ENCODE measurements around the gene TRNP1. TPM values are rescaled to one million over a fixed set of nuclear protein-coding genes. Genes with fewer than 3 reads are reported as not detected.

TRNP1 gene
- total RNA-seq, 1 experiment from 2014 or later: 0.42 TPM

DNA sequence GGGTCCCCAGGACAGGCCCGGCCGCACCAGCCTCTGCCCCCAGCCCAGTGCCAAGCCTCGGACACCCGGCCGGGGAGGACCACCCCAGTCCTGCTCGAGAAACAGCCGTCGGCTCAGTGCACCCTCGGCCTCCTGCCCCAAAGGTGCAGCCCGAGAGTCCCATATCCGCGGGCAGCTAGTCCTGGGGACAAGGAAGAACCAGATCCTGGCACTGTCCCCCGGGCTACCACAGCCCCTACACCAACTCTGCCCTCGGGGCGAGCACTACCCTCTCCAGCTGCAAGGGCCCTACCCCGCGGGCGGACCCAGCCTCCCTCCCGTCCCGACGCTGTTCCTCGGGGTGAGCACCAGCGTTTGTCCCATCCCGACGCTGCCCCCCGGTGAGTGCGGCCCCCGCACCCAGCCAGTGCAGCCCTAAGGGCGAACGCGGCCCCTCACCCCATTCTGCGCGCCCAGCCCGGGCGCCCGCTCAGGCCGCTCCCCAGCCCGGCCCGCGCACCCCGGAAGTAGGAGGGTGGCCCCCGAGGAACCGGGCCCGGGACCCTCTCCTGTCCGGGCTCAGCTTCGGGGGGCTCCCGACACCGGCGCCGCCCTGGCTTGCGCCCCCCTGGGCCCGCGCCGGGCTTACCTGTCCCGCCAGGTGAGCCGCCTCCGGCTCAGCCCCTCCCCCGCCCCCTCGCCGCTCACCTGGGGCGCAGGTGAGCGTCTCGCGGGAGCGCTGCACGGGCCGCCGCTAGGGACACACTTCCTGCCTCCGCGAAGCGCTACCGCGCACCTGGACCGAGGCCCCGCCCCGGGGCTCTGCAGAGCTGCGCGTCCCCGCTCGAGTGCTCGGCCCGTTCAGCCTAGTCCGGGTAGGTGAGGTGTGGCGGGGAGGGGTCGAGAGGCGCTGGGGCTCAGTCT is 33.5 kb upstream of the TRNP1 start, which contains the start of gene KDF1:
Gene KDF1, minus strand, starts transcription at position 747 of the 903 bp plus-strand sequence. CDS start 8,088 bp downstream, outside the sequence.
- Histone ChIP-seq H3K9me3 (replicated peaks) (no peaks in the 10 kb centered on the region), H3K36me3 (no peaks in the 10 kb centered on the region), H3K27me3 (peaks cover 3% of the 10 kb centered on the region; the same call in 1 of the 2 replicates), H3K4me3 (no peak within 1 kb of the TSS), H3K4me1 (no peaks in the 10 kb centered on the region), H3K27ac (no peak within 1 kb of the TSS)
- no peak for DNase-seq

DNA sequence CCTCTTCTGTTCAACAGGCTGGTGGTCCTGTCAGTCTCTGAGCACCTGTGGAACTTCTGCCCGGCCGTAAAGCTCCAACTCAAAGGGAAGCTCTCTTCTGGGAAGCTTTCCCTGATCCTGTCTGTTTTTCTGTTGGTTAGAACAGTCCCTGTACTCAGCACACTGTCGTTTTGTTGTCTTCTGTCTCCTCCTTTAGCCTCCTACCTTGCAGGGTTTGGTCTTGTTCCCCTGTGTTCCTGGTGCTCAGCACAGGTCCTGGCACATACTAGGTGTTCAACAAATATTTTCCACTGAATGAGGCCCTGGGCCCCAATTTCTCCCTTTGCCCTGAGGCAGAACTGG is 32.9 kb upstream of the TRNP1 start:
- H3K4me3 ChIP-seq: no peak overlapping the region
- H3K9me3 ChIP-seq (replicated peaks): no peaks in the 10 kb centered on the region
- H3K4me1 ChIP-seq: no peaks in the 10 kb centered on the region
- H3K36me3 ChIP-seq: no peaks in the 10 kb centered on the region
- no peak for DNase-seq
- H3K27ac ChIP-seq: no peak overlapping the region
- peaks cover 3% of the 10 kb centered on the region; the same call in 1 of the 2 replicates for H3K27me3 ChIP-seq

DNA sequence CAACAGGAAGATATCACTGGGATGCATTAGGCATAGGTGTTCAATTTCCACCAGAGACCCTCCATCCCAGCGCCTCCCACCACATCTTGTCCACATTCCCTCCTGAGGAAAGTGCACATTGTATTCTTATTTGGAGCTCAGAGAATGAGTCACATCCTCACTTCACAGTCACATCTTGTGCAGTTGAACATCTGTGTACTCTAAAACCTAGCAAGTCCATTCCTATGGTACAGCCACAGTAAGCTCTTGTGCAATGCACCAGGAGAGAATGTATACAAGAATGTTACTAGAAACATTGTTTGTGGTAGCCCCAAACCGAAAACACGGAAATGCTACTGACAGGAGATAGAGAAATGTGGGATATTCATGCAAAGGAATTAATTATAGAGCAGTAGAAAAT is 31.7 kb upstream of the TRNP1 start:
- no peak overlapping the region for H3K27ac ChIP-seq
- H3K27me3 ChIP-seq: peaks cover 7% of the 10 kb centered on the region
- no peaks in the 10 kb centered on the region for H3K9me3 ChIP-seq (replicated peaks)
- H3K4me3 ChIP-seq: no peak overlapping the region
- H3K36me3 ChIP-seq: no peaks in the 10 kb centered on the region
- no peak for DNase-seq
- H3K4me1 ChIP-seq: no peaks in the 10 kb centered on the region

DNA sequence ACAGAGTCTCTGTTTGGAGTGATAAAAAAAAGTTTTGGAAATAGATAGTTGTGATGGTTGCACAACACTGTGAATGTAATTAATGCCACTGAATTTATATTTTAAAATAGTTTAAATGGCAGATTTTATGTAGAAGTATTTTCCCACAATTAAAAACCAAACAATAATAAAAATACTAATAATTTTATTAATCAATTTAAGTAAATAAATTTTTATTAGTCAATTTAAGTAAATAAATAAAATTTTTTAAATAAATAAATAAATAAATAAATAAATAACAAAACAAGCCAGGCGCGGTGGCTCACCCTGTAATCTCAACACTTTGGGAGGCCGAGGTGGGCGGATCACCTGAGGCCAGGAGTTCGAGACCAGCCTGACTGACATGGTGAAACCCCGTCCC is 28.3 kb upstream of the TRNP1 start:
- H3K27ac ChIP-seq: no peak overlapping the region
- H3K9me3 ChIP-seq (replicated peaks): no peaks in the 10 kb centered on the region
- H3K4me1 ChIP-seq: no peaks in the 10 kb centered on the region
- DNase-seq: no peak
- no peak overlapping the region for H3K4me3 ChIP-seq
- H3K27me3 ChIP-seq: peaks cover 7% of the 10 kb centered on the region
- no peaks in the 10 kb centered on the region for H3K36me3 ChIP-seq

DNA sequence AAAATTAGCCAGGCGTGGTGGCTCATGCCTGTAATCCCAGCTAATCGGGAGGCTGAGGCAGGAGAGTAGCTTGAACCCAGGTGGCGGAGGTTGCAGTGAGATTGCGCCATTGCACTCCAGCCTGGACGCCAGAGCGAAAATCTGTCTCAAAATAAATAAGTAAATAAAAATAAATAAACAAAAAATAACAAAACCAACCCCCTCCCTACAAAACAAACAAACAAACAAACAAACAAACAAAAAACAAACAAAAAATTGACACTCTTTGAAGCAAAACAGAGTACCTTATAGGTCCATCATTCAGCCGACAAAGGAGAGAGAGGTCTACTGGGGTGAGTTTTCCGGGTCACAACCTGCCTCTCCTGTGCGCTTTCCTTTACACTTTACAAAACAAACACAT is 27.9 kb upstream of the TRNP1 start:
- no peak for DNase-seq
- no peaks in the 10 kb centered on the region for H3K9me3 ChIP-seq (replicated peaks)
- peaks cover 7% of the 10 kb centered on the region for H3K27me3 ChIP-seq

DNA sequence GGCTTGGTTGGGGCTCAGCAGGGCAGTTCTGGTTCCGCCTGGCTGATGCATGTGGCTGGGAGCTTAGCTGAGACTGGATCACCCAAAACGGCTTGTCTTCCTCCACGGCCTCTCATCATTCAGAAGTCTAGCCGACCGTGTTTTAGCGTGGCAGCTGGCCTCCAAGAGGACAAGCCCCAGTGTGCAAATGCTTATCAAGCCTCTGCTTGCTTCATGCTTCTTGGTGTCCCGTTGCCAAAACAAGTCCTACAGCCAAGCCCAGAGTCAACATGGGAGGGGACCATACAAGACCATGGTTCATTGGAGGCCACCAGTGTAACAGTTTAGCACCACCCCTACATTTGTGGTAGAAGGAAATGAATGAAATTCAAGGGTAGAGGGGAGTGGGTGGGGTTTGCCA is 22.7 kb upstream of the TRNP1 start:
- DNase-seq: no peak
- H3K9me3 ChIP-seq (replicated peaks): no peaks in the 10 kb centered on the region
- no peak overlapping the region for H3K4me3 ChIP-seq
- no peaks in the 10 kb centered on the region for H3K36me3 ChIP-seq
- no peaks in the 10 kb centered on the region for H3K4me1 ChIP-seq
- H3K27ac ChIP-seq: no peak overlapping the region
- H3K27me3 ChIP-seq: peaks cover 3% of the 10 kb centered on the region

More for the DNA sequence above, 27.9 kb upstream of the TRNP1 start:
- Histone ChIP-seq H3K4me3 (no peak overlapping the region), H3K27ac (no peak overlapping the region), H3K36me3 (no peaks in the 10 kb centered on the region), H3K4me1 (no peaks in the 10 kb centered on the region)

DNA sequence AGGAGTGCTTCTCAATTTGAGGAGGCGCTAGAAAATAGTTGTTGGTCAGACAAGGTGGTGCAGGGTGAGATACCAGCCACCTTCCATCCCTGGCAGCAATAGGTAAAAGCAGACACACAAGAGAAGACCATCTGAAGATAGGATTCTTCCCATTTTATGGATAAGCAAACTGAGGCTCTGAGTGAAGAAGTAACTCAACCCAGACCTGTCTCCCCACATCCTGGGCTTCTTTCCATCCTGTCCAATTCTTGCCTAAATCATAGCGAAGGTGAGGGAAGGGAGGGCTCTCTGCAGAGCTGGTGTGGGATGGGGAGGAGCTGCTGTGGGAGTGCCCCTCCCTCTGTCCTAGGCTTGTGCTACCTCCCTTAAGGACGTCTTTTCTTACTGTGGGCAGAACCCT is 21.9 kb upstream of the TRNP1 start:
- peaks cover 2% of the 10 kb centered on the region for H3K27me3 ChIP-seq
- no peak overlapping the region for H3K27ac ChIP-seq
- no peaks in the 10 kb centered on the region for H3K4me1 ChIP-seq
- H3K4me3 ChIP-seq: no peak overlapping the region
- H3K9me3 ChIP-seq (replicated peaks): no peaks in the 10 kb centered on the region
- no peak for DNase-seq
- H3K36me3 ChIP-seq: no peaks in the 10 kb centered on the region

DNA sequence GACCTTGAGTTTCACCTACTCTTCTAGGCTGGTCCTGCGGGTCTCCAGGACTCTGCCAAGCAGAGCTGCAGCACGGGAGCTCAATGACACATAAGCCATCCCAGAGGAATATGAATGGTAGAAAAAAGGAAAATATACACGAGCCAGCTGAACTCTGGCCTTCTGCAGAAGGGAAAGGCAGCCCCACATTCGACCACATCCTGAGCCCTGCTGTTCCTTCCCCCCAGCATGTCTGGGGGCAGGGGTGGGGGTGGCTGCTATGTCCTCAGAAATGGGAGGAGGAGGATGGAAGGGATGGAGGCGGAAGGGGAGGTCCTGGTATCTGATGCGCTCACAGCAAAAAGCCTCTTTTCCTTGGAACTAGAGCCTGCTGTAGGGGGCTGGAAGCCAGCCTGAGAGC is 21.1 kb upstream of the TRNP1 start:
- no peak for DNase-seq
- H3K4me3 ChIP-seq: no peak overlapping the region
- no peaks in the 10 kb centered on the region for H3K4me1 ChIP-seq
- H3K27ac ChIP-seq: no peak overlapping the region
- no peaks in the 10 kb centered on the region for H3K9me3 ChIP-seq (replicated peaks)
- no peaks in the 10 kb centered on the region; the same call in 1 of the 2 replicates for H3K27me3 ChIP-seq
- H3K36me3 ChIP-seq: no peaks in the 10 kb centered on the region

DNA sequence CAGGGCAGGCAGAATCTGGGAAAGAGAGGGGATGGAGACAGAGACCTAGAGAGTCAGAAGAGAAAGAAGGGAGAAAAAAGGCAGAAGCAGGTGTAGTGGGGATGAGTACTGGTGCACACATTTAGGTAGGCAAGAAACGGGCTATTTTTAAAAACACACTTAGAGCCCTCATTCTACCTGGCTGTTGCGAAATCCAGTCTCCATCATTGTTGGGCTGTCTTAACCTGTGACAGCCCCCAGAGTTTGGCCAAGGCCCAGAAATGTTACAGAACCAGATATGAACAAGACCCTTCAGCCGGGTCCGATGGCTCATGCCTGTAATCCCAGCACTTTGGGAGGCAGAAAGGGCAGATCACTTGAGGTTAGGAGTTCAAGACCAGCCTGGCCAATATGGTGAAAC is 20.7 kb upstream of the TRNP1 start:
- H3K27me3 ChIP-seq: no peaks in the 10 kb centered on the region; the same call in 1 of the 2 replicates
- H3K4me1 ChIP-seq: no peaks in the 10 kb centered on the region
- DNase-seq: no peak
- H3K27ac ChIP-seq: no peak overlapping the region
- H3K36me3 ChIP-seq: no peaks in the 10 kb centered on the region
- H3K9me3 ChIP-seq (replicated peaks): no peaks in the 10 kb centered on the region
- no peak overlapping the region for H3K4me3 ChIP-seq

DNA sequence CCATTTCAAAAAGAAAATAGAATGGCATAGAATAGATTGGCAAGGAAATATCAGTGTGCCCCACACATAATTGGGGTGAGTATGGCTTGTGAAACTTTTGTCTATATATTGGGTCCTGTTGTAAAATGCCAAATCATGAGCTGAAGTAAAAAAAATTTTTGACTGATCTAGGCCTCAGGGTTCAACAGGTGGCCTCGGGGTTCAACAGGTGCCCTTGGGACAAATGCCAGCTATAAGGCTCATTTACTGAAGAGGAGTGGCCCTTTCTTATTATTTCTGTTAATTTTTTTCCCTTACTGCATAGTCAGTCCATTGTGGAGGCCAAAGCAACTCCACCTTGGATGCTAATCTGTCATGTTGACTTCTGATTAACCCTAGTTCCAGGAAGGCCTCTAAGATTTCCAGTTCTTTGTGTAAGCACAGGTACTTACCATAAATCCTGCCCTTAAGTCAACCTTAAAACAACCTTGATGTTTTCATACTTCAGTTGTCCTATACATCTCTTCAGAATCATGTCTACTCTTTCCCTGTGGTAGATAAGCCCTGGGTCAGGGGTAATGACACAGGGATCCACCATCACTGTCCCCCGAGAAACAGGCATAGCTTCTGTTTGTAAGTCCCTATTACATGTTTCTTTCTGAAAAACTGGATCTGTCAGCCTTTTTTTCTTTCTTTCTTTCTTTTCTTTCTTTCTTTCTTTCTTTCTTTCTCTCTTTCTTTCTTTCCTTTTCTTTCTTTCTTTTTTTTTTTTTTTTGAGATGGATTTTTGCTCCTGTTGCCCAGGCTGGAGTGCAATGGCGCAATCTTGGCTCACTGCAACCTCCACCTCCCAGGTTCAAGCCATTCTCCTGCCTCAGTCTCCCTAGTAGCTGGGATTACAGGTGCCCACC is 16.6 kb upstream of the TRNP1 start:
- no peaks in the 10 kb centered on the region for H3K9me3 ChIP-seq (replicated peaks)
- H3K4me3 ChIP-seq: no peak overlapping the region
- H3K36me3 ChIP-seq: no peaks in the 10 kb centered on the region
- no peak for DNase-seq
- no peaks in the 10 kb centered on the region for H3K27me3 ChIP-seq
- H3K27ac ChIP-seq: no peak overlapping the region
- H3K4me1 ChIP-seq: no peaks in the 10 kb centered on the region

DNA sequence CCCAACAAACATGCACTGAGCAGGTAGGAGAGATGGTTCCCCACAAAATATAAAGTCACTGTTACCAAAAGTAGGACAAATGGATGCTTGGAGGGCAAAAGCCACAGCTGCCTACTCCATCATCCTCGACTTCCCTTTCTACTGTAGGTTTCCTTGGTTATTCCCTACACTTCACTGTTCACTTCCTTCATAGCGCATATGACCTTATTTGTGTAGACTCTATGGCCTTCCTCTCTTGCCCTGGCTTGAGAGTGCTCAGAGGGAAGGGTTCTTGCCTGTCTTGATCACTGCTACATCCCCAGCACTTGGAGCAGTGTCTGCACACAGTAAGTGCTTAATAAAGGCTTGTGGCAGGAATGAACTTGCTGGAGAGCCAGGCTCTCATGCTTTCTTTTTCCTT is 14.6 kb upstream of the TRNP1 start:
- Histone ChIP-seq H3K4me1 (no peaks in the 10 kb centered on the region), H3K4me3 (no peak overlapping the region), H3K27me3 (no peaks in the 10 kb centered on the region), H3K27ac (no peak overlapping the region), H3K9me3 (replicated peaks) (no peaks in the 10 kb centered on the region), H3K36me3 (no peaks in the 10 kb centered on the region)
- DNase-seq: no peak

DNA sequence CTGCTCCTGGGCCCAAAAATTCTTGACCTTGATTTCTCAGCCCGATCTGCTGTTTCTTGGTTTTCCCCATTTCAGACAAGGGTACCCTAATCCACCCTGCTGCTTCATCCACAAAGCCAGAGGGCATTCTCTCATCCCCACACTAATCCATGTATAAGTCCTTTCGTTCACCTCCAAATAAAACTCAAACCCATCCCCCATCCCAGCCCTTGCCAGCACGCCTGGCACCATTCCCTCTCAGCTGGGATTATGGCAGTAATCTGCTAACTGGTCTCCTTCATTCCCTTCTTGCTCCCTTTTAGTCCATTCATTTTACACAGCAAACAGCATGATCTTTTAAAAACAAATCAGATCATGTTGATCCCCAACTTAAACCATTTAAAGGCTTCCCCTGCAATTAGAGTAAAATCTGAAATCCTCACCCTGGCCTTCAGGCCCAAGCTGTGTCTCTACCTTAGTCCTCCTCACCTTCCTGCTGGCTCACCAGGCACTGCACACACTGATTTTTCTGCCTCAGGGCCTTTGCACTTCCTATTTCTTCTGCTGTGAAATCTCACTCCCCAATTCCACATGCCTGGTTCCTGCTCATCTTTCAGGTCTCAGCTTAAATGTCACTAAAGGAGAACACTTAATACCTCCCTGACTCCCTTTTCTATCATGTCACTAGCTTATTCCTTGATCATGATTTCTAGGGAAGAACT is 12.2 kb upstream of the TRNP1 start:
- H3K27ac ChIP-seq: no peak overlapping the region
- DNase-seq: no peak
- H3K4me1 ChIP-seq: no peaks in the 10 kb centered on the region
- H3K27me3 ChIP-seq: no peaks in the 10 kb centered on the region
- H3K36me3 ChIP-seq: no peaks in the 10 kb centered on the region
- H3K4me3 ChIP-seq: no peak overlapping the region
- no peaks in the 10 kb centered on the region for H3K9me3 ChIP-seq (replicated peaks)

DNA sequence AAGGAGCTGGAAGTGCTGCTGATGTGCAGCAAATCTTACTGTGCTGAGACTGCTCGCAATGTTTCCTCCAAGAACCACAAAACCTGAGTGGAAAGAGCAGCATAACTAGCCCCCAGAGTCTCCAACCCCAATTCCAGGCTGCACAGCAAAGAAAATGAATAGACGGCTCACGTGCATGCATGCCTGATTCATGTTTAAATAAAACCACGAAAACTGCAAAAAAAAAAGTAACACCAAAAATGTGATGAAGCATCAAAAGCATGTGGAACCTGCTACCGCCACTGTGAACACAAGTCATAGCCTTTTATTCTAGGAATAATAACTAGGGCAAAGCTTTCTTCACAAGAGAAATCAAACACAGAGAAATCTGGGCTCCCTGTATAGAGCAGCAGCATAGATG is 9.6 kb upstream of the TRNP1 start:
- Histone ChIP-seq H3K27ac (no peak overlapping the region), H3K9me3 (replicated peaks) (no peaks in the 10 kb centered on the region), H3K27me3 (no peaks in the 10 kb centered on the region), H3K36me3 (no peaks in the 10 kb centered on the region), H3K4me3 (no peak overlapping the region), H3K4me1 (no peaks in the 10 kb centered on the region)
- no peak for DNase-seq

DNA sequence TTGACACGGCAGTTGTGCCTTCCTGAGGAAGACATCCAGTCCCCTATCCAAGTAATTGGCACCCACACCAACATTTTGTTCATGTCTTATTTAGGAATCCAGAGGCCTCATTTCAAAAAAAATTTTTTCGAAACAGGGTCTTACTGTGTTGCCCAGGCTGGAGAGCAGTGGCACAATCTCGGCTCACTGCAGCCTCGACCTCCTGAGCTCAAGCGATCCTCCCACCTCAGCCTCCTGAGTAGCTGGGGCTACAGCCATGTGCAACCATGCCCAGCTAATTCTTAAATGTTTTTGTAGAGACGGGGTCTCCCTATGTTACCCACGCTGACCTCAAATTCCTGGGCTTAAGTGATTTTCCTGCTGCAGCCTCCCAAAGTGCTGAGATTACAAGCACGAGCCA is 9.2 kb upstream of the TRNP1 start:
- Histone ChIP-seq H3K27ac (no peak overlapping the region), H3K9me3 (replicated peaks) (no peaks in the 10 kb centered on the region), H3K4me1 (no peaks in the 10 kb centered on the region), H3K36me3 (no peaks in the 10 kb centered on the region), H3K4me3 (no peak overlapping the region), H3K27me3 (no peaks in the 10 kb centered on the region)
- no peak for DNase-seq

DNA sequence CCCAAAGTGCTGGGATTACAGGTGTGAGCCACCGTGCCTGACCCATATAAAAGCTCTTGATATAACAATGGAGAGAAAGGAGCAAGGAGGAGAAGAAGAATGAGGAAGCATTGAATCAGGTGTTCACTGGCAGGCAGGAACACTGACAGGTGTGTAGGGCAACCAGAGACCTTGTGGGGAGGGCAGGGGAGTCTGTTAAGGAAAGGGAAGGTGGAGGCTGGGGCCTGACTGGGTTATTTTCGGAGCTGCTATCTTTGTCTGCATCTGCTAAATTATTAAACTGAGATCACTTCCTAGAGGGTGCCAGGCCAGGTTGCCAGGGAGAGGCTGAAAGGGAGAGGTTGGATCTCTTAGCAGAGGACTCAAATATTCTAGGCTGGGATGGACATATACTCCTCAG is 6.8 kb upstream of the TRNP1 start:
- no peaks in the 10 kb centered on the region for H3K4me1 ChIP-seq
- peaks cover 2% of the 10 kb centered on the region for H3K27me3 ChIP-seq
- no peak overlapping the region for H3K4me3 ChIP-seq
- no peaks in the 10 kb centered on the region for H3K9me3 ChIP-seq (replicated peaks)
- no peak overlapping the region for H3K27ac ChIP-seq
- DNase-seq: no peak
- H3K36me3 ChIP-seq: no peaks in the 10 kb centered on the region
